Stimulated activated naive CD8-positive, alpha-beta T cell treated with anti-CD3 and anti-CD28 coated beads, Interleukin-15, amount 100 ng/mL, for 72 hours (primary cell): Measurements from ENCODE around the gene VPS13C.

Source experiments
- ATAC-seq: fragments of 150-1000 bp; cut with Tn5 transposase; 2 replicates; pipeline ENCODE4 v1.10.0; 2021; ENCODE audit warnings: mild to moderate bottlenecking, moderate library complexity
- DNase-seq, 2 donors: peaks; one replicate each; pipeline ENCODE4 v3.0.0; 2021 to 2022
- H3K27ac Mint-ChIP-seq, 2 donors: one replicate each; pipeline ENCODE4 v1.8.0; 2022; ENCODE audit warnings: mild to moderate bottlenecking in 2 of 2, mixed read lengths in 2 of 2, moderate library complexity in 2 of 2
- H3K27me3 Mint-ChIP-seq: one replicate; pipeline ENCODE4 v1.8.0; 2022; ENCODE audit warnings: mixed read lengths
- H3K4me1 Mint-ChIP-seq: one replicate; pipeline ENCODE4 v1.8.0; 2022; ENCODE audit warnings: mild to moderate bottlenecking, mixed read lengths
- H3K4me3 Mint-ChIP-seq, 2 donors: one replicate each; pipeline ENCODE4 v1.8.0; 2022; ENCODE audit warnings: mild to moderate bottlenecking in 2 of 2, mixed read lengths in 2 of 2, moderate library complexity in 1 of 2
- H3K9me3 Mint-ChIP-seq, 2 donors: one replicate each; pipeline ENCODE4 v1.8.0; 2022; ENCODE audit warnings: mixed read lengths in 2 of 2

The VPS13C gene

DNA sequence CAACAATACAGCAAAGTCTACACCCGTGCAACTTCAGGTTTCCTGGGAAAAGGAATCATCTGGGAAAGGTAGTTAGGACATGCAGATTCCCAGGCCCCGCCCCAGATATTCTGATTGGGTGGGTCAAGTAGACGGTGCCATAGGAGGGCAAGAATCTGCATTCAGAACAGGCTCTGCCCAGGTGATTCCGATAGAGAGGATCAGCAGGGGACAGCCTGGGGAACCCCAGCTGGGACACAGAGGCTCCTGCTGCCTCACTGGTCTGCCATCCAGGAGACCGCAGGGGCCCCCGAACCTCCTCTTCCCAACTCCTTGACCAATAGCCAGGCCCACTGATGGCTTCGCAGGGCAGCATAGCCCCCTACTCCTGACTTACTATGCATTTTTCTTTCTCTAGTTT lies 243.4 kb downstream of the VPS13C start:
- ATAC-seq (no peak), DNase-seq (no peak)
- no peaks in the 10 kb centered on the region for H3K4me1 Mint-ChIP-seq
- no peak overlapping the region for H3K4me3 Mint-ChIP-seq
- H3K27ac Mint-ChIP-seq = no peak overlapping the region
- H3K9me3 Mint-ChIP-seq = no peaks in the 10 kb centered on the region
- peaks cover 24% of the 10 kb centered on the region for H3K27me3 Mint-ChIP-seq

DNA sequence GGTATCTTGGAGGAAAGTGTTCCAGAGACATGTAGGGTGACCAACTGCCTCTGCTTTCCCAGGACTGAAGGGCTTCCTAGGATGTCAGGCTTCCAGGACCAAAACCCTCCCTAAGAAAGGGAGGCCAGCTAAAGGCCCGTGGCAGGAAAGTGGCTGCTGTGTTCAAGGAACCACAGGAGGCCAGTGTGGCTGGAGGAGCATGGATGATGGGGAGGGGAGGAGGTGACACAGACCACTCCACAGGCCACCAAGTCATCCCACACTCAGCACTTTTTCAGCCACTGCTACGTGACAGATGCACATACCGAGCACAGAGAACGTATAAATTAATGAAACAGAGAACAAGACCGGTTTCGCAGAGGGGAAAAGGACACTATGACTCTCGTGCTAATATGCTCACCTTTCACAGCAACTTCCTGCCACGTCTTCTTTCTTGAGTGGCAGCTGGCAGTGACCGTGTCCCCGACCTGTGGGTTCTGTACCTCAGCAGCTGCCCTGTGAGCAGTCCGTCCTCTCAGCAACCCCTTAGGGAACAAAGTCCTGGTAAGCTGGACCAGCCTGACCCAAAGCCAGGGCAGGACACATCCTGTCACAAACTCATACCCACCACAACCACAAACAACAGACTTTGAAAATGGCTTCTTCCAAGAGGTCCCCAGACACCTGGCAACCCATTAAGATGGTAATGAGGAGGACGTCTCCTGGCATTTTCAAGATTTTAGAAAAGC lies 244.7 kb downstream of the VPS13C start:
- H3K27me3 Mint-ChIP-seq = peaks cover 10% of the 10 kb centered on the region
- no peak for ATAC-seq
- no peaks in the 10 kb centered on the region for H3K4me1 Mint-ChIP-seq
- H3K9me3 Mint-ChIP-seq = no peaks in the 10 kb centered on the region
- DNase-seq = no peak
- H3K4me3 Mint-ChIP-seq = no peak overlapping the region
- H3K27ac Mint-ChIP-seq = no peak overlapping the region

DNA sequence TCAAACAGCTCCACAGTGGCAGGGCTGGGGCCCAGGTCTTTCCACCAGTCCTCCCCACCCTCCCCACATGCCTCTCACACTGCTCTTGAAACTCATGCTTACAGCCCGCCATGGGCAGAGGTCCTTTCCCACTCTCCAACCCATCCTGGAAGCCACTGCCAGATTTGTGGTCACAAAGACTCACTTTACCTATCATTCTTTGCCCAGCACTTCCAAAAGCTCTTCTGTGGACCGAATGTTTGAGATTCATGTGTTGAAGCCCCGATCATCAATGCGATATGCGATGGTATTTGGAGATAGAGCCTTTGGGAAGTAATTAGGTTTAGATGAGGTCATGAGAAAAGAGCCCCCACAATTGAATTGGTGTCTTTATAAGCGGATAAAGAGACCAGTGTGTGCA lies 247.8 kb downstream of the VPS13C start:
- H3K4me1 Mint-ChIP-seq = no peaks in the 10 kb centered on the region
- no peak overlapping the region for H3K27ac Mint-ChIP-seq
- H3K27me3 Mint-ChIP-seq = peaks cover 18% of the 10 kb centered on the region
- no peak for DNase-seq
- no peaks in the 10 kb centered on the region for H3K9me3 Mint-ChIP-seq
- H3K4me3 Mint-ChIP-seq = no peak overlapping the region
- no peak for ATAC-seq

DNA sequence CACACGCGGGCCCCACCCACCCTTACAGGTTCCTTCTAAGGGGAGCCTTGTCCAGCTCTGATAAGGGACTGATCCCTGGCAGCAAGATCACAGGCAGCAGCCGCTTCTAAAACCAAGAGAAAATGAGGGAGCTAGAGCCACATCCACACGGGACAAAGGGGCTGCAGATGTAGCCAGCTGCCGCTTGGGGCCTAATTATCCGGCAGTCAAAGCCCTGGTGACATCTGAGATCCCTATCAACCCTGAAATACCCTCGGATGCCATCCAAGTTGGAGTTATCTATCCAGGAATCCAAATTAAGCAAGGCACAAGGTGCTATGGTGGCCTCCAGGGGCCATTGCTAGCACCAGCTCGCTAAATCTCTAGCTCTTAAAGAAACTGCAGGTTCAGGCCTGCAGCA lies 248.3 kb downstream of the VPS13C start:
- Mint-ChIP-seq H3K9me3 (no peaks in the 10 kb centered on the region), H3K4me1 (no peaks in the 10 kb centered on the region), H3K4me3 (no peak overlapping the region), H3K27me3 (peaks cover 21% of the 10 kb centered on the region), H3K27ac (peak overlapping the region in 1 of 2 donors; percentile 12)
- ATAC-seq = no peak
- no peak for DNase-seq

DNA sequence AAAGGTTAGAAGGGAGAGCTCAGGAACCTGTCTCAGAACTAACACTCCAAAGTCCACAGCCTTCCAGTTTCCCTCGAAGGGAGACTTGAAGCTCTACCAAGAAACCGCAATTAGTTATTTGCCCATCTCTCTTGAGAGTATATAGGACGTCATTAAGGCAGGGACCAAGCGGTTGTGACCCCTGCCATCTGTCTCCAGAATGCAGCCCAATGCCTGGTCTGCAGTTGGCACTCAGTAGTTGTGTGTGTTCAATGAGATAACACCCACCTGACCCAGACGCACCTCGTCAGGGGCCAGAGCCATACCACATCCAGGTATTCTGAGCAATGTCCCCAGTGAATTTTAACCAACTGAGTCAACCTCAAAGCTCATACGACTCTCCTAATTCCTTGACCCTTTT lies 251.0 kb downstream of the VPS13C start:
- no peak for DNase-seq
- ATAC-seq = no peak
- H3K9me3 Mint-ChIP-seq = no peaks in the 10 kb centered on the region
- no peaks in the 10 kb centered on the region for H3K4me1 Mint-ChIP-seq
- H3K27me3 Mint-ChIP-seq = peaks cover 17% of the 10 kb centered on the region
- no peak overlapping the region for H3K4me3 Mint-ChIP-seq
- H3K27ac Mint-ChIP-seq = no peak overlapping the region

DNA sequence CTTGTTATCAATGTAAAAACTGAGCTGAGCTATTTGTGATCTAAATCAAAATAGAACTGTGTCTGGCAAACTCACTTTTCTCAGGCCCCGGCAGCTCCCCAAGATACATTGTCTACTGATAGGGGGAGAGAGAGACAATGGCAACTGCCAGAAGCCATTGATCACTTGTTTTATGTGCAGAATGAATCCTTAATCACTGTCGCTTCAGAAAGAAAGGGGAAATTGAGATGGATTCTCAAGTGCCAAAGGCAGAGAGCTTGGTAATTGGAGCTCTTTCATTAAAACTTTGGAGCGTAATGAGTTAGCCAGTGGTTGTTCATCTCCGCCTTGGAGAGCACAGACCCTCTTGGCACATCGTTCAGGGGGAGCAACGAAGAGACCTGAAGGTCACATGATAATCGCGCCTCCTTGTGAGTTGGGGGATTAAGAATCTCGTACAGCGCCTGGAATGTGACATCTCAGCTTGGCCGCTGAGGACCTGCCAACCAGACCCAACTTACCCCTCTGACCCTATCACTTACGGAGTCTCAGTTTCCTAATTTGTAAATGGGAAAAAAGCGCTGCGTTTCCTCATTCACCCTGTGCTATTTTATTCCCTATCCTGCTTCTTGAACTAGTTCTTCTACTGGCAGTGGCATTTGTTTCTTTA lies 252.8 kb downstream of the VPS13C start:
- ATAC-seq (no peak), DNase-seq (no peak)
- peaks cover 14% of the 10 kb centered on the region for H3K27me3 Mint-ChIP-seq
- H3K4me1 Mint-ChIP-seq = no peaks in the 10 kb centered on the region
- no peak overlapping the region for H3K4me3 Mint-ChIP-seq
- no peaks in the 10 kb centered on the region for H3K9me3 Mint-ChIP-seq
- no peak overlapping the region for H3K27ac Mint-ChIP-seq
